GM18505 (cell line): ENCODE measurements around the gene DNAJC15.

Experiments
- ATAC-seq: cut with Tn5 transposase; IDR thresholded peaks from one replicate; pipeline ENCODE4 v1.9.1; 2021; ENCODE audit not compliant: unreplicated experiment
- POLR2A ChIP-seq: IDR thresholded peaks from 4 replicates; pipeline ENCODE4 v1.6.1; 2011; ENCODE audit warnings: borderline replicate concordance; ENCODE audit not compliant: insufficient read depth, insufficient read length; ENCODE audit errors: extremely low read depth

DNAJC15 gene

GRCh38 chr13:43122791-43123190, 99.4 kb downstream of the DNAJC15 start:
- no peak for ATAC-seq
- no peak for TF ChIP-seq POLR2A

- no peak for TF ChIP-seq POLR2A
- no peak for ATAC-seq
Measured at GRCh38 chr13:43123856-43124255, 100.5 kb downstream of the DNAJC15 start.

- TF ChIP-seq POLR2A, result no peak
- no peak for ATAC-seq
Measured at GRCh38 chr13:43124490-43124889, 101.1 kb downstream of the DNAJC15 start.

- no peak for TF ChIP-seq POLR2A
Measured at GRCh38 chr13:43126420-43126819, 103.0 kb downstream of the DNAJC15 start.

GRCh38 chr13:43127103-43127798, 103.9 kb downstream of the DNAJC15 start:
- no peak for ATAC-seq
- no peak for TF ChIP-seq POLR2A

More at GRCh38 chr13:43126420-43126819, 103.0 kb downstream of the DNAJC15 start:
- no peak for ATAC-seq

- ATAC-seq, result no peak
- no peak for TF ChIP-seq POLR2A
Measured at GRCh38 chr13:43127827-43128226, 104.4 kb downstream of the DNAJC15 start.

GRCh38 chr13:43128504-43128961, 105.1 kb downstream of the DNAJC15 start:
- TF ChIP-seq POLR2A, result no peak
- ATAC-seq, result no peak

- ATAC-seq, result no peak
- TF ChIP-seq POLR2A, result no peak
Measured at GRCh38 chr13:43129066-43129465, 105.7 kb downstream of the DNAJC15 start.

GRCh38 chr13:43129511-43130110, 106.2 kb downstream of the DNAJC15 start:
- TF ChIP-seq POLR2A, result no peak
- no peak for ATAC-seq

GRCh38 chr13:43132257-43132656, 108.9 kb downstream of the DNAJC15 start:
- no peak for TF ChIP-seq POLR2A
- no peak for ATAC-seq

- no peak for ATAC-seq
- no peak for TF ChIP-seq POLR2A
Measured at GRCh38 chr13:43132911-43133310, 109.5 kb downstream of the DNAJC15 start.

GRCh38 chr13:43133792-43134191, 110.4 kb downstream of the DNAJC15 start:
- TF ChIP-seq POLR2A, result no peak
- ATAC-seq, result no peak

- no peak for TF ChIP-seq POLR2A
- ATAC-seq, result no peak
Measured at GRCh38 chr13:43134868-43135267, 111.5 kb downstream of the DNAJC15 start.

GRCh38 chr13:43135516-43135915, 112.1 kb downstream of the DNAJC15 start:
- TF ChIP-seq POLR2A, result no peak
- no peak for ATAC-seq
